ENCODE results near the gene CDK15.

CDK15 gene

GRCh38 chr2:201909961-201910361 is 103.6 kb downstream of the CDK15 start:
- no peak for DNase-seq (ENCODE audit: low read depth)

- no peak for DNase-seq (ENCODE audit: low read depth)
Measured at GRCh38 chr2:201911372-201911771, 105.0 kb downstream of the CDK15 start.

GRCh38 chr2:201913201-201913600 is 106.9 kb downstream of the CDK15 start:
- no peak for DNase-seq (ENCODE audit: low read depth)

- no peak for DNase-seq (ENCODE audit: low read depth)
Measured at GRCh38 chr2:201915446-201915845, 109.1 kb downstream of the CDK15 start.

GRCh38 chr2:201916565-201916964 is 110.2 kb downstream of the CDK15 start:
- no peak for DNase-seq (ENCODE audit: low read depth)

GRCh38 chr2:201918616-201919307 is 112.4 kb downstream of the CDK15 start:
- DNase-seq (ENCODE audit: low read depth) = no peak

- no peak for DNase-seq (ENCODE audit: low read depth)
Measured at GRCh38 chr2:201919308-201919634, 112.9 kb downstream of the CDK15 start.

- no peak for DNase-seq (ENCODE audit: low read depth)
Measured at GRCh38 chr2:201923436-201924328, 117.3 kb downstream of the CDK15 start.

GRCh38 chr2:201924453-201924852 is 118.1 kb downstream of the CDK15 start:
- no peak for DNase-seq (ENCODE audit: low read depth)

GRCh38 chr2:201925056-201925455 is 118.7 kb downstream of the CDK15 start:
- DNase-seq (ENCODE audit: low read depth) = no peak

- DNase-seq (ENCODE audit: low read depth) = no peak
Measured at GRCh38 chr2:201926067-201926466, 119.7 kb downstream of the CDK15 start.

- DNase-seq (ENCODE audit: low read depth) = no peak
Measured at GRCh38 chr2:201928363-201928762, 122.0 kb downstream of the CDK15 start.

- DNase-seq (ENCODE audit: low read depth) = no peak
Measured at GRCh38 chr2:201929281-201930026, 123.1 kb downstream of the CDK15 start.

- DNase-seq (ENCODE audit: low read depth) = no peak
Measured at GRCh38 chr2:201930043-201930442, 123.7 kb downstream of the CDK15 start.

GRCh38 chr2:201930831-201931230 is 124.5 kb downstream of the CDK15 start:
- no peak for DNase-seq (ENCODE audit: low read depth)

- no peak for DNase-seq (ENCODE audit: low read depth)
Measured at GRCh38 chr2:201931475-201931874, 125.1 kb downstream of the CDK15 start.

GRCh38 chr2:201931951-201932350 is 125.6 kb downstream of the CDK15 start:
- DNase-seq (ENCODE audit: low read depth) = no peak

GRCh38 chr2:201932511-201932910 is 126.2 kb downstream of the CDK15 start:
- no peak for DNase-seq (ENCODE audit: low read depth)

- no peak for DNase-seq (ENCODE audit: low read depth)
Measured at GRCh38 chr2:201933792-201934237, 127.5 kb downstream of the CDK15 start.

- no peak for DNase-seq (ENCODE audit: low read depth)
Measured at GRCh38 chr2:201936817-201937216, 130.5 kb downstream of the CDK15 start.

- no peak for DNase-seq (ENCODE audit: low read depth)
Measured at GRCh38 chr2:201937343-201937742, 131.0 kb downstream of the CDK15 start.

- DNase-seq (ENCODE audit: low read depth) = no peak
Measured at GRCh38 chr2:201938156-201938775, 131.9 kb downstream of the CDK15 start.

All from stimulated activated CD8-positive, alpha-beta memory T cell treated with anti-CD3 and anti-CD28 coated beads, Interleukin-7, amount 100 ng/mL, for 24 hours (primary cell).